C4-2B (cell line): ENCODE measurements around the gene NFATC4.

Experiments used
- ZFX ChIP-seq: fragments of 450-650 bp; IDR thresholded peaks from 2 replicates; pipeline ENCODE4 v1.6.1; 2017
- TF ChIP-seq, protein P1 (sequence below): fragments of 450-650 bp; conservative IDR thresholded peaks from 2 replicates; pipeline ENCODE4 v1.5.1; 2017; ENCODE audit warnings: mild to moderate bottlenecking

- TF ChIP-seq, protein P1, sequence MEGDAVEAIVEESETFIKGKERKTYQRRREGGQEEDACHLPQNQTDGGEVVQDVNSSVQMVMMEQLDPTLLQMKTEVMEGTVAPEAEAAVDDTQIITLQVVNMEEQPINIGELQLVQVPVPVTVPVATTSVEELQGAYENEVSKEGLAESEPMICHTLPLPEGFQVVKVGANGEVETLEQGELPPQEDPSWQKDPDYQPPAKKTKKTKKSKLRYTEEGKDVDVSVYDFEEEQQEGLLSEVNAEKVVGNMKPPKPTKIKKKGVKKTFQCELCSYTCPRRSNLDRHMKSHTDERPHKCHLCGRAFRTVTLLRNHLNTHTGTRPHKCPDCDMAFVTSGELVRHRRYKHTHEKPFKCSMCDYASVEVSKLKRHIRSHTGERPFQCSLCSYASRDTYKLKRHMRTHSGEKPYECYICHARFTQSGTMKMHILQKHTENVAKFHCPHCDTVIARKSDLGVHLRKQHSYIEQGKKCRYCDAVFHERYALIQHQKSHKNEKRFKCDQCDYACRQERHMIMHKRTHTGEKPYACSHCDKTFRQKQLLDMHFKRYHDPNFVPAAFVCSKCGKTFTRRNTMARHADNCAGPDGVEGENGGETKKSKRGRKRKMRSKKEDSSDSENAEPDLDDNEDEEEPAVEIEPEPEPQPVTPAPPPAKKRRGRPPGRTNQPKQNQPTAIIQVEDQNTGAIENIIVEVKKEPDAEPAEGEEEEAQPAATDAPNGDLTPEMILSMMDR, result peak; percentile 75
- TF ChIP-seq ZFX, result no peak
Observed at GRCh38 chr14:24411443-24412389, 43.7 kb downstream of the NFATC4 start.
